Measurements from ENCODE around the gene CENPT.

CENPT gene

DNA sequence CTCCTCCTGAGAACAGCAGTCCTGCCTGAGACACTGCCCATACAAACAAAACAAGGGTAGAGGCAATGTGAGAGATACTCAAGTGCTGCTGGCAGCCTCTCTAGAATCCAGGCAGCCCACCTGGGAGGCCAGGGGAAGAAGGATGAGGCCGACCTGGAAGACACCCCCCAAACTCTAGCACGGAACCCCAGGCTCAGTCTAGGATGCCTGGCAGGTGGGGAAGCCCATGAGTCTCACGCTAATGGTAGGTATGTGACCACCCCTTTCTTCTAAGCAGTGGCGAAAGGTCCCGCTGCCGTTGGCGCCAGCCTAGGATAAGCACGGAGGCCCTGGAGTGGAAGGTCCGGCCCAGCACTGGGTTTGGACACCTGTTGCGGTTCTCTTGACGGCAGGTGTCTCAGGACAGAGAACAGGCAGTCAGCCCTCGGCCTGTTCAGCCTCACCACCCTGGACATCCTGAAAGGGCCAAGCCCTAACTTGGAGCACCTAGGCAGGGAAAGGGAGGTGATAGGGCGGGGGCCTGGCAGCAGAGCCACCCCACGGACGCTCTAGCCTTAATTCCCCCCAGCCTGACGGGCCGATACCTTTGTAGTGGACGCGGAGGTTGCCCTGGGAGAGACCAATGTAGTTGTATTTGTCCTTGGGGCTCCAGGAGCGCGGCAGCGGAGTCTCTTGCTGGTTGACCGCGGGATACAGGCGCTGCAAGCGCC lies 41.6 kb downstream of the CENPT start:
- no peak for DNase-seq

DNA sequence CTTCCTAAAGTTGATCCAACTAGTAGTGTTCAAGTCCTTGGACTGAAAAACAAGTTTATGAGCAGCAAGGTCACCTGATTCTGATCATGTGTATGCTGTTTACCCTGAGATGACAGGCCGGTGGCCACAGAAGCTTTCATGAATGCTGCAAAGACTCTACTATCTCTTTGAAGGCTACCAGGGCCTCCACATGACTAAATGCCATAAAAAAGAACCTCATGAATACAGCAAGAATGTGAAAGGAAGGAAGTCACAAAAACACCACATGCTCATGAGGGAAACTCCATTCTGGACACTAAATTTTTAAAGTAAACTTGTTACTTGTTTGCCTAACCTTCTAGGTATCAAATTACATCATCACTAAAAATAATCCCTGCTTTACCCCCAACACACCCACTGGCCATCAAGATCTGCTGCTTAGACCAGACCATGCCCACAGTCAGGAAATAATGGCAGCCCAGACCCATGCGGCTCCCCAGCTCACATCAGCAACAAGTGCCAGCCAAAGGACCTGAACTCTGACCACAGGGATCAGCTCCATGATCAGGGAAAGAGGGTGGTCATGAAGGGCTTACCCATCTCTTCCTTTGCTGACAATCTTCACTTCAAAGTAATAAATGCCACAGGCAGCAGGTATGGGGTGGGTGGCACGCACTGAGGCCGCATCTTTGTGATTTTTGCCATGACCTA lies 42.5 kb downstream of the CENPT start:
- DNase-seq = no peak

DNA sequence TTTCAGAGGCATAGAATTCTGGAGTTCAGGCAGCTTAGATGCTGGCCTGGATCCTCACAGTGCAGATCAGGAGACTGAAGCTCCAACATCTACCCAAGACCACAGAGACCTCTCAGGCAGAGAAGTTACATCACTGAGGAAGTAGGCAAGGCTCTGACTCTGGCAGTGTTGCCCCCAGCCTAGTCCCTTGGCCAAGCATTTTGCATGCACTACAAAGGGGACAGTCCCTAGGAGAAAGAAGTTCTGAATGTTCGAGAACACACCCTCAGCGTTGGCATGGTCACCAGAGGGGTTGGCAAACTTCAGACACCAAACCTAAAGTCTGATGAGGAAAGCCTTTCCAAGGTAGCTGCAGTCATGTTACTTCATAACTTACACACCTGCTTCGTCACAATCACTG lies 43.6 kb downstream of the CENPT start:
- no peak for DNase-seq

DNA sequence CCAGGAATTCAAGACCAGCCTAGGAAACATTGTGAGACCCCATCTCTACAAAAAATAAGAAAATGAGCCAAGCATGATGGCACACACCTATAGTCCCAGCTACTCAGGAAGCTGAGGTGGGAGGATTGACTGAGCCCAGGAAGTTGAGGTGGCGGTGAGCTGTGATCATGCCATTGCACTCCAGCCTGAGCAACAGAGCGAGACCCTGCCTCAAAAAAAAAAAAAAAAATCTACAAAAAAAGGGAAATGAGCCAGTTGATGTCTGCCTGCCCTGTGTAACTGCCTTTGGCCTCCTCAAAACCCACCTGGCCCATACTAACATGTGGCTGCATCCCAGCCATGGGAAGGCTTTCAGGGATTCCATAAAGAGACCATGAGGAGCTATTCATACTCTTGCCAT lies 45.6 kb downstream of the CENPT start:
- no peak for DNase-seq

DNA sequence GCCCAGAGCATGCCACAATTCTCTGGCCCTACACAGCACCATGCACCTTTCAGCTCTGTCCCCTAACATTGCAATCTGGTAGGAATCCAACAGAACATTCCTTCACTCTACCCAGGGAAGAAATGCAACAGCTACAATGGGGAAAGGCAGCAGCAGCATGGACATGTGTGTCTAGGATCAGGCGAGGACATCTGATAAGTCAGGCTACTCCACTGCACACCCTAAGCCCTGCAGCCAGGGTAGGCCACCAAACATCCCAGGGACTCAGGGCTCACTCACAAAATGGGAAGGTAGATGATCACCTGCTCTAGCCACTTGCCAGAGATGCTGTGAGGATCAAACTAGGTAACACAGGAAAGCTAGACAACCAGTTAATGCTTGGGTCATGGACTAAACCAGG lies 46.3 kb downstream of the CENPT start:
- no peak for DNase-seq

DNA sequence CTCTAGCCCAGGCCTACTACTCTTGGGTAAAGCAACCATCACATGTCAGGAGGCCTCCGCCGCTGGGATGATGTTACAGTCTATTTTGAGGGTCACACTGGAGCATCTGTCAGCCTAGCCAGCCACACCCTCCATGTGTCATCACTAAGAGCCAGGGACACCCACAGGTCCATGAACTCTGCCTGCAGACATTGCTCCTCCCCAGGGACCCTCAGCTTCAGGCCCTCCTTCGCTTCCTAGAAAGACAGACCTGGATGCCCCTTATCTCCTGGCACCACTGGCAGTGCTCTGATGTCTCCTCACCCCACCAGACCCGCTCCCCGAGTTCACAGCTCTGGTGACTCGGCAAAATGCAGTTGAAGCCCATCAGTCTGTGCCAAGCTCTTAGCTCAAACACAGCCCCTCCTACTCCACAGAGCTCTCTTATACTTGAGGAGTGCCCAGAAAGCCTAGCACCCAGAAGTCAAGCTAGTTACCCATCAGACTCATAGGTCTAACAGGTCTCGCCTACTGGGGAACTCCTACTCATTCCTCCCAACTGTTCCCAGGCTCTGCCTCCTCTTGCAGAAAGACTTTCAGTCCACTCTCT lies 47.1 kb downstream of the CENPT start:
- no peak for DNase-seq

DNA sequence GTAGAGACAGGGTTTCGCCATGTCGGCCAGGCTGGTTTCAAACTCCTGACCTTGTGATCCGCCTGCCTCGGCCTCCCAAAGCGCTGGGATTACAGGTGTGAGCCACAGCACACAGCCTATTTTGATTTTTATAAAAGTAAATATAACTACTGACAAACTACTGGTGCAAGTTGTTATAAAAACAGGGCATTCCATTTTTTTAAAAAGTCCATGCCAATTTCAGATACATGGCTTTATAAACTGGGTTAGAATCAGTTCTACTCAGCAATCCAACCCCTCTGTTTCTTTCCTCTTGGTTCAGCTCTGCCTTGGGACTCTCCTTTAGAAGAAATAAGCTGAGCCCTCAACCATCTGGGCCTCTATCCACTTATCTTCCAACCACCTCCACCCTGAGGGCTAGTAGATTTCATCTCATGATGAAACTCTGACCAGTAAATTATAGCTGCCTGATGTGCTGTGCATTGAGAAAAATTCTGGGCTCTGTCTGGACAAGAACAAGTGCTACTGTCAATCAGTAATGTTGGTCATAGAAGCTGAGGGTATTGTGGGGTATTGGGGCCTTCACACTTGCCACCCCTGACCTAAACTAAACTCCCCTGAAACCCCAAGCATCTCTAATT lies 51.3 kb downstream of the CENPT start:
- no peak for DNase-seq

DNA sequence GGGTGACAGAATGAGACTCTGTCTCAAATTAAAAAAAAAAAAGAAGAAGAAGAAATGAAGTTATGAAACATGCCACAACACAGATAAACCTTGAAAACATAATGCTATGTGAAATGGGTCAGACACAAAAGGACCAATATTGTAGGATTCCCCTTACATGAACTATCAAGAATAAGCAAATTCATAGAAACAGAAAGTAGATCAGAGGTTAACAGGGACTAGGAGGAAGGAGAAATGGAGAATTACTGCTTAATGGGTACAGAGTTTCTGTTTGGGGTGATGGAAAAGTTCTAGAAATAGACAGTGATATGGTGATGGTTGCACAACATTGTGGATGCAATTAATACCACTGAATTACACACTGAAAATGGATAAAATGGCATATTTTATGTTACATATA lies 57.4 kb downstream of the CENPT start:
- no peak for DNase-seq

DNA sequence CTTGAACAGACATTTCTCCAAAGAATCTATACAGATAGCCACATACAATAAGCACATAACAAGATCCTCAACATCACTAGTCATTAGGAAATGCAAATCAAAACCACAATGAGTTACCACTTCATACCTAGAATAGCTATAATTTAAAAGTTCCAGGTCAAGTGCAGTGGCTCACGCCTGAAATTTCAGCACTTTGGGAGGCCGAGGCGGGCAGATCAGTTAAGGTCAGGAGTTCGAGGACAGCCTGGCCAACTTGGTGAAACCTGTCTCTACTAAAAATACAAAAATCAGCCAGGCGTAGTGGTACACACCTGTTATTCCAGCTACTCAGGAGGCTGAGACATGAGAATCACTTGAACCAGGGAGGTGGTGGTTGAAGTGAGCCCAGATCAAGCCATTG lies 61.0 kb downstream of the CENPT start:
- DNase-seq = no peak

DNA sequence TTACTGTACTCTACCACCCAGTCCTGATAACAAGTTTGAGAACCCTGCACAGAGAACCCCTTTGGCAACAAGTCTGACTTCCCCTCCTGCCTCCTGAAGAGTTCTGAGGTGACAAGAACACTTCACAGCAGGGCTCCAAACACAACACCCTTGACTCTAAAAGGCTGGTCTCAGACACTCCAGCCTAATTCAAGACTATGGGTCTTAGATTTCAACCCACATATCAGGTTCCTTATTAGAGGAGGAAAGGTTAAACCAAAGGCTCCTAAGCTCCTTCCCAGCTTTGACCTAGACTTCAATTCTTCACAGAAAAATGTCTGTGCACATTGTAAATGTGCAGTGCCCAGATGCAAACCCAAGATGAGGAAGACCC lies 64.2 kb downstream of the CENPT start:
- no peak for DNase-seq

DNA sequence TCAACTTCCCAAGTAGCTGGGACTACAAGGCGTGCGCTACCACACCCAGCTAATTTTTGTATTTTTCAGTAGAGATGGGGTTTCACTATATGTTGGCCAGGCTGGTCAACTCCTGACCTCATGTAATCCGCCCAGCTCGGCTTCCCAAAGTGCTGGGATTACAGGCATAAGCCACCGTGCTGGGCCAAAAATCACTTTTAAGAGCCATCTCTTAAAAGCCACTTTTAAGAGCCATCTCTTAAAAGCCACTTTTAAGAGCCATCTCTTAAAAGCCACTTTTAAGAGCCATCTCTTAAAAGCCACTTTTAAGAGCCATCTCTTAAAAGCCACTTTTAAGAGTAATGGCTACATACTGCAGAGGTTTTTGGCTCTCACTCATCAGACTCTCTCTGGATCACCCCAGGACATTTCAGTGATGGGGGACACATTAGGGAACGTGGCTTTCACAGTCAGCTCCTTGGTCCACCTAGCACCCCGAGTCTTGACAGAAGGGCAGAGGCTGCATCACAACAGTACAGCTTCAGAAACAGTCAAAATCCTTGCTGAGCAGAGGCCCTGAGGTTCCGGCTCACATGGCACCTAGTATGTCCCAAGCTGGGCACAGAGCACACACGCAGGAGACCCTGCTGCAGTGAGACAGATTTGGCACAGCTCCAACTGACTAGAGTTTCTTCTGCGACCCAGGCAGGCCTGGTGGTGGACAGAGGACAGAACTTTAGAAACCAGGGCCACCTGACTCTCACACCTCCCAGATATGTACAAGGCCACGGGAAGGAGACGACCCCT lies 64.7 kb downstream of the CENPT start:
- no peak for DNase-seq

DNA sequence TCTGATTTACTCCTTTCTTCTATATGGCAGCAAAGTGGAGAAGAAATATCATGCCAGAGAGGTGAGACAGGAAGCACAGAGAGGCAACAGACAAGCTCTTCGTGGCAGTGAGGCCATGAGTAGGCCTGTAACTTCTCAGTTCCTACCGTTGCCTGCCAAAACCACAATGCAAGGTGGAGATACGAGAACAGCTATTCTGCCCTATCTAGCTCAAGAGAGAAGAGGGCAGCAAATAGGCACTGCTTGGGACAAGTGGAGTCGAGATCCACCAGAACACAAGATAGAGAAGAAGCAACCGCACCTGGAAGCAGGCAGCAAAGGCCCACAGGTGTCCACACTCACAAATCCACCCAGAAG lies 66.0 kb downstream of the CENPT start:
- no peak for DNase-seq

DNA sequence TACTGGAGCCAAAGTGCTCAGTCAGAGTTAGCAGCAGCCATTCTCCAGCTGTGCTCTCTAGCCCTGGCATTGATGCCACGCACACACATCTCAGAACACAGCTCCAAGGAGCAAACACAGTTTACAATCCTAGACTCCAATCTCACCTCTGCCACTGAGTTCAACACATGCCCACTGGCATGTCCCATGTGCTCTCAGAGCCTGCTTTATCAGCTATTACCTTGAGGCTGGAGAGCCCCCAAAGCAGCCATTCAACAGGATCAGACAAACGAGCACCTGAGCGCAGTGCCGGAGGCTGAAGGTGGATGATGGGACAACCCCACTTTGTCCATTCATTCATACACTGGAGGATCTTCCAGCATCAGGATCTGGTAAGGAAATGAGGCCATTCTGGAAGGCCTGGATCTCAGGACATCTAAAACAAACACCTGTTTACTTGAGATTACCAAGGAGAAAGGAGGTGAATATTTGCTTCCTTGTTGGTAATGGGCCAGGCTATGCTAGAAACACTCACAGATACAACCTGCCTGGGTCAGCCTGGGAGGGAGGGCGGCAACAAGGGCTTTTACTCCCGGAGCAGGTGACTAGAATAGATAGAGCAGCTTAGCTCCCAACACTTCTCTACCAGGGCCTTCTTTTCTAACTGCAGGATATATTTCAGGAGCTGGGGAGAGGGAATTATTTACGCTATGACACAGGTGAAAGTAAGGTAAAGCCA lies 66.5 kb downstream of the CENPT start:
- no peak for DNase-seq

DNA sequence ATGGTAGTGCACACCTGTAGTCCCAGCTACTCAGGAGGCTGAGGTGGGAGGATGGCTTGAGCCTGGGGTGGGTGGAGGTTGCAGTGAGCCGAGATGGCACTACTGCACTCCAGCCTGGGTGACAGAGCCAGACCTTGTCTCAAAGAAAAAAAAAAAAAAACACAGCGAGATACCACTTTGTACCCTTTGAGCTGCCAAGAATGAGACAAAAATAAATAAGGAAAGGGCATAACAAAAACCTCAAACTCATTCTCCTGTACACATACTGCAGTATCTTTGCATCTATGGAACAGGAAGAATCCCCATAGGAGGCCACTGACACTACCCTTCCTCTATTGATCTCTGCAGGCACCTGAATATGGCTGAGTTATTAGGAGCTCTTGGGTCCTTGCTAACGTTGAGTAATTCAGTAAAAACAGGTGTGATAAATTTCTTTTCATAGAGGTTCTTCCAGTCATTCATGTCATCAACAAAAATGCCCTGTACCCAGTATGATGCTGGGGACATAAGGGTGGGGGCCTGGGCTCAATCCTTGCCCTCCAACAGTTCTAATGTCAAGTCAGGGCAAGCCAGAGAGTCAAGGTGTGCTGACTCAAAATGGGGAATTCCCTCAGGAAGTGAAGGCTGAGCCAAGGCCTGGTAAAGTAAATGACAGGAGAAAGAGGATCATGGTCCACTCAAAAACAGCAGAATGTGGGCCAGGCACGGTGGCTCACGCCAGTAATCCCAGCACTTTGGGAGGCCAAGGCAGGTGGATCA lies 68.1 kb downstream of the CENPT start:
- no peak for DNase-seq

Data from NCI-H1694 treated with DMSO at 0.1 percent for 48 hours (cell line).